H1 (cell line): ENCODE data around the gene CDK15. TPM values are rescaled to one million over a fixed set of nuclear protein-coding genes. Genes with fewer than 3 reads are reported as not detected.

Source experiments
- CTCF ChIA-PET: fragments of 300-600 bp; sonication (Branson Sonifier 250); formaldehyde crosslinking; loops from one replicate; lab custom pipeline; 2021; ENCODE audit not compliant: partially characterized antibody; lab: Charles Lee
- POLR2A ChIA-PET: fragments of 300-600 bp; sonication (Branson Sonifier 250); formaldehyde crosslinking; loops from one replicate; lab custom pipeline; 2021; ENCODE audit warnings: inconsistent platforms; ENCODE audit not compliant: partially characterized antibody; lab: Charles Lee
- DNase-seq, 2 experiments: peaks; one replicate each; pipeline versions ENCODE4 v3.0.0 to v3.0.0-alpha.2; 2010 to 2022; ENCODE audit warnings: low spot score in 2 of 2, low read depth in 1 of 2, mixed read lengths in 1 of 2
- FAIRE-seq: peaks from 2 replicates; lab custom pipeline; 2011; peaks lifted over from hg19 to GRCh38; lab: Jason Lieb, UNC
- H2AFZ ChIP-seq: 2 replicates; pipeline ENCODE4 v1.8.1; 2012; ENCODE audit warnings: low read length, inconsistent platforms
- H2AK5ac ChIP-seq: 2 replicates; pipeline ENCODE4 v1.6.1; 2013; ENCODE audit warnings: low read depth, low read length
- H2BK120ac ChIP-seq: replicated peaks from 2 replicates; pipeline ENCODE3; 2013; ENCODE audit warnings: low read depth, low read length, inconsistent platforms
- H2BK12ac ChIP-seq: 2 replicates; pipeline ENCODE4 v1.6.1; 2013; ENCODE audit warnings: low read depth, low read length
- H2BK15ac ChIP-seq: 2 replicates; pipeline ENCODE4 v1.6.1; 2013; ENCODE audit warnings: low read length
- H2BK20ac ChIP-seq: 2 replicates; pipeline ENCODE4 v1.6.1; 2013; ENCODE audit warnings: low read length
- H2BK5ac ChIP-seq: 2 replicates; pipeline ENCODE4 v1.6.1; 2013; ENCODE audit warnings: low read depth, low read length
- H3K14ac ChIP-seq: 2 replicates; pipeline ENCODE4 v1.6.1; 2013; ENCODE audit warnings: inconsistent platforms; ENCODE audit not compliant: insufficient read length
- H3K18ac ChIP-seq: 2 replicates; pipeline ENCODE4 v1.6.1; 2013; ENCODE audit warnings: low read length; ENCODE audit errors: extremely low read depth
- H3K23ac ChIP-seq: 2 replicates; pipeline ENCODE4 v1.6.1; 2013; ENCODE audit warnings: inconsistent platforms; ENCODE audit not compliant: insufficient read length
- H3K23me2 ChIP-seq: 2 replicates; pipeline ENCODE4 v1.6.1; 2013; ENCODE audit warnings: low read depth, low read length
- H3K27ac ChIP-seq: 2 replicates; pipeline ENCODE4 v1.6.1; 2011; ENCODE audit warnings: low read depth, low read length, inconsistent platforms
- H3K27me3 ChIP-seq, 4 experiments: replicated peaks in 1 of 4; 1 replicate in 1 of 4; 2 replicates in 3 of 4; pipeline versions ENCODE4 v1.6.1 to v1.8.1; 2011 to 2013; ENCODE audit warnings: low read length in 3 of 4, mild to moderate bottlenecking in 3 of 4, inconsistent platforms in 2 of 4, mixed read lengths in 2 of 4, moderate library complexity in 1 of 4; ENCODE audit not compliant: control insufficient read depth in 3 of 4, insufficient read depth in 3 of 4; ENCODE audit errors: extremely low read depth in 1 of 4
- H3K36me3 ChIP-seq, 4 experiments: 2 replicates each; pipeline versions ENCODE4 v1.6.1 to v1.8.1; 2011 to 2013; ENCODE audit warnings: mild to moderate bottlenecking in 4 of 4, low read length in 3 of 4, moderate library complexity in 2 of 4, control low read depth in 1 of 4, inconsistent platforms in 1 of 4; ENCODE audit not compliant: insufficient read depth in 4 of 4, control insufficient read depth in 2 of 4
- H3K4ac ChIP-seq: replicated peaks from 2 replicates; pipeline ENCODE3; 2013; ENCODE audit warnings: low read length, low read depth, mixed read lengths, inconsistent platforms; ENCODE audit not compliant: insufficient read length
- H3K4me1 ChIP-seq, 4 experiments: replicated peaks in 1 of 4; 1 replicate in 1 of 4; 2 replicates in 3 of 4; pipeline versions ENCODE4 v1.6.1 to v1.8.1; 2011 to 2013; ENCODE audit warnings: low read length in 3 of 4, inconsistent platforms in 2 of 4, mixed read lengths in 1 of 4; ENCODE audit not compliant: insufficient read depth in 4 of 4, control insufficient read depth in 3 of 4
- H3K4me2 ChIP-seq, 2 experiments: 2 replicates each; pipeline versions ENCODE4 v1.6.1 to v1.8.1; 2011 to 2013; ENCODE audit warnings: low read depth in 2 of 2, low read length in 2 of 2, control low read depth in 1 of 2, inconsistent platforms in 1 of 2, mild to moderate bottlenecking in 1 of 2; ENCODE audit not compliant: insufficient read depth in 1 of 2
- H3K4me3 ChIP-seq, 4 experiments: fragments of 200-600, 300-600 bp in 1 of 4; sonication (generic), shearing (Covaris generic), sonication (Bioruptor Twin) in 1 of 4; 2 replicates each; pipeline versions ENCODE4 v1.5.1 to v1.8.1; 2011 to 2016; ENCODE audit warnings: low read length in 4 of 4, low read depth in 3 of 4, control low read depth in 2 of 4, inconsistent platforms in 2 of 4, mild to moderate bottlenecking in 2 of 4, mixed read lengths in 1 of 4, moderate library complexity in 1 of 4; ENCODE audit not compliant: insufficient read depth in 2 of 4; ENCODE audit errors: extremely low read depth in 1 of 4
- H3K56ac ChIP-seq: replicated peaks from 2 replicates; pipeline ENCODE3; 2013; ENCODE audit warnings: low read depth, mild to moderate bottlenecking, mixed read lengths, low read length, inconsistent platforms; ENCODE audit not compliant: insufficient read length
- H3K79me1 ChIP-seq: 2 replicates; pipeline ENCODE4 v1.6.1; 2013; ENCODE audit warnings: low read depth, low read length, control low read depth
- H3K79me2 ChIP-seq, 2 experiments: 2 replicates each; pipeline versions ENCODE4 v1.6.1 to v1.8.1; 2012 to 2013; ENCODE audit warnings: low read length in 2 of 2, mild to moderate bottlenecking in 2 of 2, inconsistent platforms in 1 of 2; ENCODE audit not compliant: insufficient read depth in 2 of 2, control insufficient read depth in 1 of 2
- H3K9ac ChIP-seq, 4 experiments: replicated peaks in 1 of 4; 1 replicate in 1 of 4; 2 replicates in 3 of 4; pipeline versions ENCODE4 v1.6.1 to v1.8.1; 2011 to 2013; ENCODE audit warnings: low read depth in 3 of 4, low read length in 3 of 4, control low read depth in 2 of 4, mild to moderate bottlenecking in 2 of 4, moderate library complexity in 2 of 4, inconsistent platforms in 1 of 4; ENCODE audit errors: extremely low read depth in 1 of 4
- H3K9me3 ChIP-seq, 2 experiments: 2 replicates each; pipeline versions ENCODE4 v1.6.1 to v1.8.1; 2012 to 2013; ENCODE audit warnings: mild to moderate bottlenecking in 2 of 2, moderate library complexity in 2 of 2, control low read depth in 1 of 2, inconsistent platforms in 1 of 2, low read depth in 1 of 2, low read length in 1 of 2, mixed read lengths in 1 of 2; ENCODE audit not compliant: insufficient read depth in 2 of 2
- H4K20me1 ChIP-seq, 2 experiments: replicated peaks in 1 of 2; 2 replicates each; pipeline versions ENCODE3 to v1.8.1; 2011 to 2013; ENCODE audit warnings: inconsistent platforms in 2 of 2, low read length in 2 of 2, mild to moderate bottlenecking in 1 of 2; ENCODE audit not compliant: insufficient read depth in 2 of 2, control insufficient read depth in 1 of 2
- H4K5ac ChIP-seq: 2 replicates; pipeline ENCODE4 v1.6.1; 2013; ENCODE audit warnings: low read length, low read depth, mixed read lengths, inconsistent platforms; ENCODE audit not compliant: insufficient read length
- H4K8ac ChIP-seq: 2 replicates; pipeline ENCODE4 v1.8.0; 2013; ENCODE audit warnings: mild to moderate bottlenecking, moderate library complexity, low read length, inconsistent platforms; ENCODE audit not compliant: insufficient read depth; ENCODE audit errors: extremely low read depth
- H4K91ac ChIP-seq: replicated peaks from 2 replicates; pipeline ENCODE3; 2013; ENCODE audit warnings: low read length, mixed read lengths, inconsistent platforms; ENCODE audit not compliant: insufficient read length
- CBX5 ChIP-seq: fragments of 300-800, 300-1000 bp; sonication (generic); IDR thresholded peaks from 2 replicates; pipeline ENCODE4 v1.7.1; 2016; ENCODE audit warnings: antibody characterized with exemption, low read length, low read depth
- EGR1 ChIP-seq: IDR thresholded peaks from 2 replicates; pipeline ENCODE4 v1.6.1; 2011; ENCODE audit warnings: low read depth, low read length, borderline replicate concordance
- HDAC6 ChIP-seq: IDR thresholded peaks from one replicate; pipeline ENCODE4 v1.7.1; 2012; ENCODE audit warnings: low read depth, mild to moderate bottlenecking, inconsistent platforms, low read length, moderate library complexity
- NANOG ChIP-seq: IDR thresholded peaks from 2 replicates; pipeline ENCODE4 v1.6.1; 2011; ENCODE audit warnings: low read length, low read depth, mild to moderate bottlenecking, inconsistent platforms; ENCODE audit not compliant: insufficient read depth, poor library complexity, severe bottlenecking
- NRF1 ChIP-seq: IDR thresholded peaks from 2 replicates; pipeline ENCODE4 v1.6.1; 2011; ENCODE audit warnings: mild to moderate bottlenecking, low read depth, low read length, improper control_type of control experiment
- POU5F1 ChIP-seq: IDR thresholded peaks from 2 replicates; pipeline ENCODE4 v1.6.1; 2011; ENCODE audit warnings: low read depth, mild to moderate bottlenecking, low read length, moderate library complexity
- RNF2 ChIP-seq: fragments of 200-900, 300-1000 bp; sonication (generic); IDR thresholded peaks from 2 replicates; pipeline ENCODE4 v1.7.1; 2016; ENCODE audit warnings: borderline replicate concordance, low read depth, mild to moderate bottlenecking, antibody characterized with exemption, low read length; ENCODE audit not compliant: poor library complexity, severe bottlenecking; ENCODE audit errors: missing control alignments
- SIRT6 ChIP-seq: IDR thresholded peaks from one replicate; pipeline ENCODE4 v1.7.1; 2012; ENCODE audit warnings: low read length, inconsistent platforms
- SP2 ChIP-seq: IDR thresholded peaks from 2 replicates; pipeline ENCODE4 v1.6.1; 2012; ENCODE audit warnings: mild to moderate bottlenecking, low read length, inconsistent platforms
- SUZ12 ChIP-seq: fragments of 200-600 bp; sonication (generic); IDR thresholded peaks from 2 replicates; pipeline ENCODE4 v1.6.1; 2012; ENCODE audit warnings: mild to moderate bottlenecking, inconsistent platforms, low read length, moderate library complexity, mixed read lengths
- TBP ChIP-seq: IDR thresholded peaks from 2 replicates; pipeline ENCODE4 v1.6.1; 2011; ENCODE audit warnings: low read depth, low read length, improper control_type of control experiment
- YY1 ChIP-seq: IDR thresholded peaks from 2 replicates; pipeline ENCODE4 v1.6.1; 2011; ENCODE audit warnings: low read depth, mild to moderate bottlenecking, low read length
- ZNF274 ChIP-seq: IDR thresholded peaks from 2 replicates; pipeline ENCODE4 v1.7.0; 2012; ENCODE audit warnings: low read length, borderline replicate concordance; ENCODE audit errors: extremely low read depth
- WGBS, 2 experiments: shearing (Covaris generic) in 1 of 2; methylation state at CpG; one replicate each; pipeline versions ENCODE4 v1.1.6 to v1.1.7; 2013 to 2015; ENCODE audit warnings: low lambda C conversion rate in 2 of 2, mixed read lengths in 2 of 2, inconsistent platforms in 1 of 2, low coverage in 1 of 2, missing lambda C conversion rate in 1 of 2; ENCODE audit not compliant: insufficient replicate concordance in 2 of 2, insufficient coverage in 1 of 2, insufficient read length in 1 of 2; ENCODE audit errors: extremely low coverage in 1 of 2, missing lambda C conversion rate in 1 of 2; 5-methylcytosine and 5-hydroxymethylcytosine counted together
- polyA plus RNA-seq, 7 experiments: library from polyadenylated mRNA; depleted of rRNA in 3 of 7; stranded (reverse) in 5 of 7; unstranded in 2 of 7; fragments of >200 nt in 5 of 7; fragments of 200-250 nt in 2 of 7; gene quantifications; 1 replicate in 5 of 7; 2 replicates in 1 of 7; 4 replicates in 1 of 7; pipeline versions ENCODE4 v1.2.1 to v1.2.3, GENCODE V29; 2011 to 2013; ENCODE audit warnings: missing spikeins in 2 of 7, mixed read lengths in 2 of 7
- total RNA-seq: library from RNA; stranded (reverse); fragmentation: NEBNext Ultra II Directional; extraction: Animal tissue kit (Norgen Biotek cat#: 25700); gene quantifications from 2 replicates; pipeline ENCODE4 v1.2.1, GENCODE V29; 2021
- TF ChIP-seq, protein P1 (sequence below): IDR thresholded peaks from 2 replicates; pipeline ENCODE4 v1.6.1; 2012; ENCODE audit warnings: inconsistent platforms

The CDK15 gene
- total and polyA plus RNA-seq, 2 of the 8 experiments (the other 6 are each of a cell fraction or from before 2014, with no cell fraction given) = 0.03 TPM; not detected in 1

DNA sequence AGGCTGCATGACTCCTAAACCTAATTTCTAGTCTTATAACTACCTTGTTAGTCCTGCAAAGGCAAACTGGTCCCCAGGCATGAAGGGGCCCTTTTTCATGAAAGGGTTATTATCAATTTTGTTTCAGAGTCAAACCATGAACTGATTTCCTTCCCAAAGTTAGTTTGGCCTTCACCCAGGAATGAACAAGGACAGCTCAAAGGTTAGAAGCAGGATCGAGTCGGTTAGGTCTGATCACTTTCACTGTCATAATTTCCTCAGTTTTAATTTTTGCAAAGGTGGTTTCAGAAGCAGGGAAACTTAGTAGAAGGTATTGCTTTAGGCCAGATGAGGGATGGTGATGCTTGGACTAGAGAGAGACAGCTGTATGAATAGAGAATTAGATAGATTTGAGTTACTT, 16.9 kb upstream of the CDK15 start:
- Histone ChIP-seq H3K4ac (no peak overlapping the region), H3K79me1 (no peaks in the 10 kb centered on the region), H3K18ac (no peak overlapping the region), H3K9me3 (no peaks in the 10 kb centered on the region), H2BK20ac (no peak overlapping the region), H3K14ac (no peak overlapping the region), H4K8ac (no peak overlapping the region), H3K4me1 (no peaks in the 10 kb centered on the region), H2BK120ac (no peak overlapping the region), H2BK5ac (no peak overlapping the region), H3K23ac (no peak overlapping the region), H3K79me2 (no peaks in the 10 kb centered on the region), H3K4me2 (no peak overlapping the region), H2BK12ac (no peak overlapping the region), H3K27ac (no peak overlapping the region), H3K36me3 (no peaks in the 10 kb centered on the region), H4K20me1 (no peaks in the 10 kb centered on the region), H2AK5ac (no peak overlapping the region), H3K23me2 (no peaks in the 10 kb centered on the region), H2AFZ (no peak overlapping the region), H3K56ac (no peak overlapping the region), H3K27me3 (no peaks in the 10 kb centered on the region; a peak in 1 of 7 replicates), H4K5ac (no peak overlapping the region), H3K4me3 (no peak overlapping the region), H3K9ac (no peak overlapping the region), H2BK15ac (no peak overlapping the region), H4K91ac (no peak overlapping the region)
- 100% methylated on average over 2 of the region's 2 CpGs; no CpG with 5 or more reads in 1 of the 2 experiments for WGBS, 2 experiments
- DNase-seq (no peak), FAIRE-seq (no peak)
- ChIA-PET CTCF (interaction anchor here (1.6 kb wide), 1 partner anchor 70 kb away, joined by 4 read pairs; no protein-coding TSS in a partner anchor), POLR2A (no interaction called here)
- no peak for TF ChIP-seq SIRT6
- TF ChIP-seq, protein P1, sequence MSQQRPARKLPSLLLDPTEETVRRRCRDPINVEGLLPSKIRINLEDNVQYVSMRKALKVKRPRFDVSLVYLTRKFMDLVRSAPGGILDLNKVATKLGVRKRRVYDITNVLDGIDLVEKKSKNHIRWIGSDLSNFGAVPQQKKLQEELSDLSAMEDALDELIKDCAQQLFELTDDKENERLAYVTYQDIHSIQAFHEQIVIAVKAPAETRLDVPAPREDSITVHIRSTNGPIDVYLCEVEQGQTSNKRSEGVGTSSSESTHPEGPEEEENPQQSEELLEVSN = no peak
- no peak for TF ChIP-seq POU5F1
- no peak for TF ChIP-seq NANOG
- TF ChIP-seq SP2 = no peak
- no peak for TF ChIP-seq CBX5
- TF ChIP-seq TBP = no peak
- TF ChIP-seq EGR1 = no peak
- TF ChIP-seq SUZ12 = no peak
- no peak for TF ChIP-seq RNF2
- no peak for TF ChIP-seq ZNF274
- TF ChIP-seq HDAC6 = no peak
- no peak for TF ChIP-seq NRF1
- no peak for TF ChIP-seq YY1
